Measurements from ENCODE around the gene ELAVL4. TPM values are rescaled to one million over a fixed set of nuclear protein-coding genes. Genes with fewer than 3 reads are reported as not detected.

ELAVL4 gene
- total RNA-seq, 1 experiment from 2014 or later: not detected

DNA sequence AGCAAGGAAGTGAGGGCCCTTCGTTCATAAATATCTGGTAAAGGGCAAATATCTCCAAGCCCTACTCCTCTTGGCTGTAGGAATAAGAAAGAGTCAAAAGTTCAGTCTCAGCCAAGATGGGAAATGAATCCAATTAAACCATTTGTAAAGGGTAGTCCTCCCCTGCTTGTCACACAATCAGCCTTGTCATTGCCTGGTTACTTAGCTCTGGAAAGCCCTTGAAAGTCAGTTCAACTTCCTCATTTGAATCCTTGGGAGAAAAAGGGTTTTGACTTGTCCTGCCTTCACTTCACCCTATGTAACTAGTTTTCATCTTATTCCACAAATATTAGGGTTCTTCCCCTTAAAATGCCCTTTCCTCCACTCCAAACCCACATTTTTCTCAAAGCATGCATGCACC lies 100.0 kb downstream of the ELAVL4 start:
- Histone ChIP-seq H3K79me2 (ENCODE audit: insufficient read depth, low read length) (no peaks in the 10 kb centered on the region), H3K4me2 (ENCODE audit: low read length) (no peak overlapping the region), H3K27ac (ENCODE audit: low read depth, low read length) (no peak overlapping the region), H3K9me3 (ENCODE audit: control insufficient read depth in 1 of 2, insufficient read depth in 1 of 2, low read depth in 1 of 2, low read length in 2 of 2) (no peaks in the 10 kb centered on the region), H3K9ac (ENCODE audit: low read length) (no peak overlapping the region), H3K9me2 (ENCODE audit: insufficient read depth) (no peaks in the 10 kb centered on the region), H4K20me1 (ENCODE audit: insufficient read depth) (no peaks in the 10 kb centered on the region), H3K36me3 (ENCODE audit: control insufficient read depth in 1 of 2, insufficient read depth in 2 of 2, low read length in 2 of 2) (no peaks in the 10 kb centered on the region), H3K27me3 (ENCODE audit: insufficient read depth, low read length) (peaks cover 66% of the 10 kb centered on the region), H3K4me1 (ENCODE audit: control insufficient read depth in 1 of 2, insufficient read depth in 2 of 2, low read length in 2 of 2) (no peaks in the 10 kb centered on the region), H3K4me3 (replicated peaks in 1 of 2; ENCODE audit: low read depth in 1 of 2, low read length in 2 of 2) (no peak overlapping the region), H2AFZ (ENCODE audit: low read depth, low read length, poor library complexity, severe bottlenecking) (no peak overlapping the region)
- ChIA-PET CTCF (no interaction called here), POLR2A (no interaction called here), RAD21 (ENCODE audit: low non-redundant PET in 1 of 2, low total read pairs in 2 of 2, uncharacterized antibody in 2 of 2, unreplicated experiment in 2 of 2) (no interaction called here)
- TF ChIP-seq POLR2AphosphoS5 (IDR thresholded peaks at IDR 0.05; ENCODE audit: low read depth, low read length): no peak
- TF ChIP-seq, protein P1, sequence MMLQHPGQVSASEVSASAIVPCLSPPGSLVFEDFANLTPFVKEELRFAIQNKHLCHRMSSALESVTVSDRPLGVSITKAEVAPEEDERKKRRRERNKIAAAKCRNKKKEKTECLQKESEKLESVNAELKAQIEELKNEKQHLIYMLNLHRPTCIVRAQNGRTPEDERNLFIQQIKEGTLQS (IDR thresholded peaks at IDR 0.05): no peak
- TF ChIP-seq, protein P2, sequence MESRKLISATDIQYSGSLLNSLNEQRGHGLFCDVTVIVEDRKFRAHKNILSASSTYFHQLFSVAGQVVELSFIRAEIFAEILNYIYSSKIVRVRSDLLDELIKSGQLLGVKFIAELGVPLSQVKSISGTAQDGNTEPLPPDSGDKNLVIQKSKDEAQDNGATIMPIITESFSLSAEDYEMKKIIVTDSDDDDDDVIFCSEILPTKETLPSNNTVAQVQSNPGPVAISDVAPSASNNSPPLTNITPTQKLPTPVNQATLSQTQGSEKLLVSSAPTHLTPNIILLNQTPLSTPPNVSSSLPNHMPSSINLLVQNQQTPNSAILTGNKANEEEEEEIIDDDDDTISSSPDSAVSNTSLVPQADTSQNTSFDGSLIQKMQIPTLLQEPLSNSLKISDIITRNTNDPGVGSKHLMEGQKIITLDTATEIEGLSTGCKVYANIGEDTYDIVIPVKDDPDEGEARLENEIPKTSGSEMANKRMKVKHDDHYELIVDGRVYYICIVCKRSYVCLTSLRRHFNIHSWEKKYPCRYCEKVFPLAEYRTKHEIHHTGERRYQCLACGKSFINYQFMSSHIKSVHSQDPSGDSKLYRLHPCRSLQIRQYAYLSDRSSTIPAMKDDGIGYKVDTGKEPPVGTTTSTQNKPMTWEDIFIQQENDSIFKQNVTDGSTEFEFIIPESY (IDR thresholded peaks at IDR 0.05; ENCODE audit: extremely low read depth, insufficient replicate concordance, low read length): no peak
- TF ChIP-seq REST (IDR thresholded peaks at IDR 0.05; ENCODE audit: low read depth): no peak
- no peak for TF ChIP-seq EZH2phosphoT487 (IDR thresholded peaks at IDR 0.05; ENCODE audit: borderline replicate concordance)
- TF ChIP-seq ELF1 (IDR thresholded peaks at IDR 0.05; ENCODE audit: borderline replicate concordance, low read depth): no peak
- TF ChIP-seq SIN3A (IDR thresholded peaks at IDR 0.05; ENCODE audit: low read depth): no peak
- TF ChIP-seq SP1 (IDR thresholded peaks at IDR 0.05; ENCODE audit: low read depth): no peak
- TF ChIP-seq TCF7L2 (IDR thresholded peaks at IDR 0.05; ENCODE audit: borderline replicate concordance, extremely low read depth, insufficient read depth, insufficient read length): no peak
- intact Hi-C loops (cut with micrococcal nuclease): no loop called here
- no peak for DNase-seq (ENCODE audit: low read depth, low spot score)
- ATAC-seq: no peak
- BruUV-seq (replicated peaks): no TSS peak

All from HCT116 (cell line).